Colonic mucosa (tissue), 4 donors: ENCODE data around the gene COL24A1. TPM values are rescaled to one million over a fixed set of nuclear protein-coding genes. Genes with fewer than 3 reads are reported as not detected.

Experiments used
- DNase-seq: peaks from one replicate; pipeline ENCODE4 v3.0.0-alpha.2; 2020
- H3K27ac ChIP-seq: fragments of 200-600 bp; one replicate; pipeline ENCODE4 v1.8.0; 2021
- H3K27me3 ChIP-seq: fragments of 200-600 bp; one replicate; pipeline ENCODE4 v1.8.0; 2021
- H3K36me3 ChIP-seq: fragments of 200-600 bp; one replicate; pipeline ENCODE4 v1.8.0; 2021
- H3K4me1 ChIP-seq: fragments of 200-600 bp; one replicate; pipeline ENCODE4 v1.8.0; 2021; ENCODE audit warnings: mild to moderate bottlenecking
- H3K4me3 ChIP-seq: fragments of 200-600 bp; one replicate; pipeline ENCODE4 v1.8.0; 2021
- H3K9ac ChIP-seq, 2 donors: one replicate each; pipeline ENCODE4 v1.7.0; 2013; ENCODE audit warnings: control low read depth in 2 of 2, low read depth in 2 of 2, low read length in 2 of 2
- H3K9me3 ChIP-seq: fragments of 200-600 bp; one replicate; pipeline ENCODE4 v1.8.0; 2021
- intact Hi-C: fragments of 100-400 bp; cut with DNase I; formaldehyde crosslinking; loops from one replicate; pipeline ENCODE4 v1.14.1; 2022
- total RNA-seq, 2 donors: library from RNA; stranded (reverse); fragmentation: NEBNext Ultra II Directional in 1 of 2; extraction: Animal tissue kit (Norgen Biotek cat#: 25700) in 1 of 2; gene quantifications; one replicate each; pipeline ENCODE4 v1.2.1, GENCODE V29; 2021
- TF ChIP-seq, protein P1 (sequence below): fragments of 200-600 bp; IDR thresholded peaks from one replicate; pipeline ENCODE4 v1.8.0; 2022; ENCODE audit warnings: antibody characterized with exemption, mild to moderate bottlenecking
- donor health status: healthy.
- donor health status: DM: no; HTN: no; CAD: no.
- donor health status: DM: no; HTN: no; CAD: no.

The COL24A1 gene
- total RNA-seq, 2 donors from 2014 or later: 0.02 to 0.40 TPM

DNA sequence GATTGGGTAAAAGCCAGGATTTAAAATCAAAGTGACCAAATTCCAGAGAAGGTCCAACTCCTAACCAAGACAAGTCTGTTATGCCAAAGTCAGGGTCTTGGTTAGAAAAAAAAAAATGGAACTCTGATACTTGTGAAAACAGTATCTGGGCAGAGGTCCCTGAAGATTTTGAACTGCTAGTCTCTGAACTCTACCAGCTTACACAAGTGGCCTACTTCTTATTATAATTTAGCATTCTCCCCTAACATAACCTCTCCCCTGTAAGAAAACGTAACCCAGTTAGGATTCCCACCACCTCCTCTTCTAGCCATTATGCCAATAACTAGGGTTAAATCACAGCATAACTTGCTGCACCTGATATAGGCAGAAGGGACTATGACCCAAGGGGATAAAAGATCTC, 220.5 kb downstream of the COL24A1 start:
- no peaks in the 10 kb centered on the region for H3K27me3 ChIP-seq
- H3K27ac ChIP-seq: no peak overlapping the region
- intact Hi-C loops: no loop called here
- no peak overlapping the region for H3K4me3 ChIP-seq
- DNase-seq: no peak
- H3K9me3 ChIP-seq: no peaks in the 10 kb centered on the region
- TF ChIP-seq, protein P1, sequence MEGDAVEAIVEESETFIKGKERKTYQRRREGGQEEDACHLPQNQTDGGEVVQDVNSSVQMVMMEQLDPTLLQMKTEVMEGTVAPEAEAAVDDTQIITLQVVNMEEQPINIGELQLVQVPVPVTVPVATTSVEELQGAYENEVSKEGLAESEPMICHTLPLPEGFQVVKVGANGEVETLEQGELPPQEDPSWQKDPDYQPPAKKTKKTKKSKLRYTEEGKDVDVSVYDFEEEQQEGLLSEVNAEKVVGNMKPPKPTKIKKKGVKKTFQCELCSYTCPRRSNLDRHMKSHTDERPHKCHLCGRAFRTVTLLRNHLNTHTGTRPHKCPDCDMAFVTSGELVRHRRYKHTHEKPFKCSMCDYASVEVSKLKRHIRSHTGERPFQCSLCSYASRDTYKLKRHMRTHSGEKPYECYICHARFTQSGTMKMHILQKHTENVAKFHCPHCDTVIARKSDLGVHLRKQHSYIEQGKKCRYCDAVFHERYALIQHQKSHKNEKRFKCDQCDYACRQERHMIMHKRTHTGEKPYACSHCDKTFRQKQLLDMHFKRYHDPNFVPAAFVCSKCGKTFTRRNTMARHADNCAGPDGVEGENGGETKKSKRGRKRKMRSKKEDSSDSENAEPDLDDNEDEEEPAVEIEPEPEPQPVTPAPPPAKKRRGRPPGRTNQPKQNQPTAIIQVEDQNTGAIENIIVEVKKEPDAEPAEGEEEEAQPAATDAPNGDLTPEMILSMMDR: no peak
- H3K4me1 ChIP-seq: no peaks in the 10 kb centered on the region
- H3K36me3 ChIP-seq: no peaks in the 10 kb centered on the region
- H3K9ac ChIP-seq: no peak overlapping the region

DNA sequence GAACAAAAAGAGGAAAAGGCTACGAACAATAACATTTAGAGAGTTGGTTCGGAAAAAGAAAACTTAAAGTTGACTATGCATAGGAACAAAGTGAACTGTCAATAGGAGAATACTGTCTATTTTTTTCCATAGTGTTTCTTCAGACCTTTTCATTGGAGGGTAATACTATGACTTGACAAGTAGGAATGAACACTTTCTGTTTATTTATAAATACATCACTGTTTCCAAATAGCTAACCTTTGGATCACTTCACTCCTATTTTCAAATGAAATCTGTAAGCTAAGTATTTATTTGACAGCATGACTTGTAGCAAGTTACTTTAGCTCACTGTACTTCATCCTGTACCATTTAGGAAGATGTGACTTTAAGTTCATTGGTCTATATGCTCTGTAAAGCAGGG, 221.3 kb downstream of the COL24A1 start:
- Histone ChIP-seq H3K9ac (no peak overlapping the region), H3K27me3 (no peaks in the 10 kb centered on the region), H3K27ac (no peak overlapping the region), H3K36me3 (no peaks in the 10 kb centered on the region), H3K4me3 (no peak overlapping the region), H3K4me1 (no peaks in the 10 kb centered on the region), H3K9me3 (no peaks in the 10 kb centered on the region)
- TF ChIP-seq, protein P1: no peak
- DNase-seq: no peak
- intact Hi-C loops: no loop called here

DNA sequence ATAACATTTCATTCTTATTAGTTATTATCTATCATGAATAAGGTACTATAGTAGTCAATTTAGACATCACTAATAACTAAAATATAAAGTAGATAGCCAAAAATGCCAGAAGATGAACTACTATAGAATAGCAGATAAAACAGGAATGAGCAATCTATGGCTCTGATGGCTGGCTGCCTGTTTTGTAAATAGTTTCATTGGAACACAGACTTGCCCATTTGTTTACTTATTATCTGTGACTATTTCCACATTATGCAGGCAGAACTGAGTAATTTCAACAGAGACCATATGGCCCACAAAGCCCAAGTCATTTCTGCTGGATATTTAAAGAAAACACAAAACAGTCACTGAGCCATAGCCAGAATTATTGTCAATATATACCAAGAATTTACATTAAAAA, 222.1 kb downstream of the COL24A1 start:
- H3K36me3 ChIP-seq: no peaks in the 10 kb centered on the region
- H3K4me3 ChIP-seq: no peak overlapping the region
- intact Hi-C loops: no loop called here
- H3K4me1 ChIP-seq: no peaks in the 10 kb centered on the region
- no peak overlapping the region for H3K9ac ChIP-seq
- no peaks in the 10 kb centered on the region for H3K27me3 ChIP-seq
- DNase-seq: no peak
- no peaks in the 10 kb centered on the region for H3K9me3 ChIP-seq
- no peak overlapping the region for H3K27ac ChIP-seq
- TF ChIP-seq, protein P1: no peak

DNA sequence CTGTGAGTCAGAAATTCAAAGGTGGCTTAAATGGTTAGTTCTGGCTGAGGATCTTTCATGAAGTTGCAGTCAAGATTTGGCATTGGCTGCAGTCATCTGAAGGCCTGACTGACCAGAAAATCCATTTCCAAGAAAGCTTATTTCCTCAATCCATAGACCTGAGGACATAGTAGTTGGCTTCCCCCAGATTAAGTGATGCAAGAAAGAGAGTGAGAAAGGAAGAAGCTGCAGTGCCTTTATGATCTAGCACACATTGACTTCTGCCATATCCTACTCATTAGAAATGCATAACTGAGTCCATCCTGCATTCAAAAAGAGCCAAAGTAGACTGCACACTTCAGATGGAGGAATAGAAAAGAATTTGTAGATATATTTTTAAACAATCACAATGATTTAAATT, 222.6 kb downstream of the COL24A1 start:
- H3K4me3 ChIP-seq: no peak overlapping the region
- intact Hi-C loops: no loop called here
- no peaks in the 10 kb centered on the region for H3K27me3 ChIP-seq
- H3K9ac ChIP-seq: no peak overlapping the region
- no peaks in the 10 kb centered on the region for H3K4me1 ChIP-seq
- DNase-seq: no peak
- no peak overlapping the region for H3K27ac ChIP-seq
- no peaks in the 10 kb centered on the region for H3K36me3 ChIP-seq
- no peaks in the 10 kb centered on the region for H3K9me3 ChIP-seq
- TF ChIP-seq, protein P1: no peak

DNA sequence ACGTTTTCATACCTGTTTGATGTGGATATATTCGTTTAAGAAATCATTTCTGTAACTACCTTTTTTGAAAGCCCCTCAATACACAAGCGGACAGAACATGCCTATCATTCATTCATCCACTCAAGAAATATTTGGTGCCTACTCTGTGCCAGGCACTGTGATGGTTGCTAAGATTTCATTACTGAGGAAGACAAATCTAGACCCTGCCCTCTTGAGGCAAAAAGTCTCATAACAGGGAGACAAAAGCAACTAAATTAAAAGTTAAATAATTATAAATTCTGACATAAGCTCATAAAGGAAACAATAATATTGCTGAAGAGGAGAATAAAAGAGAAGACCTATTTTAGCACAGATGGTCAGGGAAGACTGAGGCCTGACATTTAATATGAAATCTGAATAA, 244.8 kb downstream of the COL24A1 start:
- Histone ChIP-seq H3K9me3 (no peaks in the 10 kb centered on the region), H3K27me3 (no peaks in the 10 kb centered on the region), H3K36me3 (no peaks in the 10 kb centered on the region), H3K27ac (no peak overlapping the region), H3K9ac (no peak overlapping the region), H3K4me1 (no peaks in the 10 kb centered on the region), H3K4me3 (no peak overlapping the region)
- no peak for DNase-seq
- TF ChIP-seq, protein P1: no peak
- intact Hi-C loops: no loop called here

DNA sequence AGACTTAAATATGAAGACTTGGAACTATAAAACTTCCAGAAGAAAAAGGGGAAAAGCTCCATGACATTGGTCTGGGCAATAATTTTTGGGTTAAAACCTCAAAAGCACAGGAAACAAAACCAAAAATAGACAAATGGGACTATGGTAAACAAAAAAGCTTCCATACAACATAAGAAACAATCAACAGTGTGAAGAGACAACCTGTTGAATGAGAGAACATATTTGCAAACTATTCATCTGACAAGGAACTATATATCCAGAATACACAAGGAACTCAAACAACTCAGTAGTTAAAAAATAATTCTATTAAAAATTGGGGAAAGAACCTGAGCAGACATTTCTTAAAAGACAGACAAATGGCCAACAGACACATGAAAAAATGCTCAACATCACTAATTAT, 255.7 kb downstream of the COL24A1 start:
- H3K4me3 ChIP-seq: no peak overlapping the region
- H3K27me3 ChIP-seq: no peaks in the 10 kb centered on the region
- TF ChIP-seq, protein P1: no peak
- H3K4me1 ChIP-seq: no peaks in the 10 kb centered on the region
- no peaks in the 10 kb centered on the region for H3K36me3 ChIP-seq
- H3K27ac ChIP-seq: no peak overlapping the region
- intact Hi-C loops: no loop called here
- no peaks in the 10 kb centered on the region for H3K9me3 ChIP-seq
- no peak overlapping the region for H3K9ac ChIP-seq
- DNase-seq: no peak
